Erythroblast (primary cell): ENCODE data around the gene HNF1B.

ENCODE experiments used
- GATA1 ChIP-seq: IDR thresholded peaks from 2 replicates; pipeline ENCODE4 v1.6.1; 2011; ENCODE audit warnings: low read depth, mild to moderate bottlenecking, control low read depth, low read length, moderate library complexity
- POLR2A ChIP-seq: IDR thresholded peaks from 2 replicates; pipeline ENCODE4 v1.6.1; 2011; ENCODE audit warnings: mild to moderate bottlenecking, low read length

DNA sequence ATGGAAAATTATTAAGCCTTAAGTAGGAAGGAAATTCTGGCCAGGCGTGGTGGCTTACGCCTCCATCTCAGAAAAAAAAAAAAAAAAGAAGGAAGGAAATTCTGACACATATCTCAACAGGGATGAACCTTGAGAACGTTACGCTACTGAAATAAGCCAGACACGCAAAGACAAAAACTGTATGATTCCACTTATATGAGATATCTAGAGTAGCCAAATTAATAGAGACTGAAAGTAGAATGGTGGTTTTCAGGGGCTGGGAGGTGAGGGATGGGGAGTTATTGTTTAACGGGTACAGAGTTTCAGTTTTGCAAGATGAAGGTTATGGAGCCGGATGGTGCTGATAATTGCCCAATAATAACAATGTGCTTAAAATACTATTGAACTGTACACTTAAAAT lies 16.2 kb upstream of the HNF1B start:
- no peak for TF ChIP-seq POLR2A
- TF ChIP-seq GATA1: no peak
